Esophagus squamous epithelium (tissue), 5 donors: ENCODE measurements around the gene AGT. TPM values are rescaled to one million over a fixed set of nuclear protein-coding genes. Genes with fewer than 3 reads are reported as not detected.

Experiments
- DNase-seq: peaks from one replicate; lab custom pipeline; 2025; lab: John Stamatoyannopoulos, UW
- H3K27ac ChIP-seq, 4 donors: fragments of 200-600 bp; sonication (generic); one replicate each; pipeline ENCODE4 v1.5.1; 2016 to 2019; ENCODE audit warnings: mild to moderate bottlenecking in 1 of 4
- H3K27me3 ChIP-seq, 4 donors: fragments of 200-600 bp; sonication (generic); 1 replicate in 3 of 4; 2 replicates in 1 of 4; pipeline versions ENCODE4 v1.5.1 to v1.6.0; 2017 to 2021; ENCODE audit warnings: antibody characterized with exemption in 1 of 4
- H3K36me3 ChIP-seq, 3 donors: fragments of 200-600 bp; sonication (generic); one replicate each; pipeline ENCODE4 v1.5.1; 2016 to 2019
- H3K4me1 ChIP-seq, 3 donors: fragments of 200-600 bp; sonication (generic); one replicate each; pipeline ENCODE4 v1.5.1; 2017 to 2019
- H3K4me3 ChIP-seq, 4 donors: fragments of 200-600 bp; sonication (generic); 1 replicate in 3 of 4; 2 replicates in 1 of 4; pipeline ENCODE4 v1.5.1; 2016 to 2019; ENCODE audit warnings: mild to moderate bottlenecking in 2 of 4, moderate library complexity in 1 of 4
- H3K9me3 ChIP-seq, 3 donors: fragments of 200-600 bp; sonication (generic); one replicate each; pipeline ENCODE4 v1.5.1; 2016 to 2019
- CTCF ChIP-seq, 6 experiments: fragments of 450-650 bp in 4 of 6; fragments of 200-600 bp in 2 of 6; sonication (generic) in 2 of 6; IDR thresholded peaks; one replicate each; pipeline ENCODE4 v1.5.1; 2016 to 2019; ENCODE audit warnings: antibody characterized with exemption in 6 of 6, mild to moderate bottlenecking in 4 of 6, moderate library complexity in 4 of 6
- POLR2A ChIP-seq, 4 donors: fragments of 450-650 bp; IDR thresholded peaks; one replicate each; pipeline ENCODE4 v1.6.1; 2017; ENCODE audit warnings: antibody characterized with exemption in 4 of 4, mild to moderate bottlenecking in 4 of 4, moderate library complexity in 3 of 4
- WGBS, 2 donors: methylation state at CpG; one replicate each; pipeline ENCODE4 v1.1.5; 2018; 5-methylcytosine and 5-hydroxymethylcytosine counted together
- intact Hi-C: fragments of 100-400 bp; cut with DNase I; formaldehyde crosslinking; loops from one replicate; pipeline ENCODE4 v1.15.0; 2022
- total RNA-seq, 4 donors: library from RNA; depleted of rRNA; stranded (reverse); fragments of >200 nt; gene quantifications; one replicate each; pipeline ENCODE4 v1.1.0, GENCODE V29; 2016
- donor health status: DM: yes; HTN: yes; CAD: no.

Gene AGT
- total RNA-seq, 4 donors from 2014 or later: 0.21 to 0.95 (median 0.40) TPM; not detected in 1

DNA sequence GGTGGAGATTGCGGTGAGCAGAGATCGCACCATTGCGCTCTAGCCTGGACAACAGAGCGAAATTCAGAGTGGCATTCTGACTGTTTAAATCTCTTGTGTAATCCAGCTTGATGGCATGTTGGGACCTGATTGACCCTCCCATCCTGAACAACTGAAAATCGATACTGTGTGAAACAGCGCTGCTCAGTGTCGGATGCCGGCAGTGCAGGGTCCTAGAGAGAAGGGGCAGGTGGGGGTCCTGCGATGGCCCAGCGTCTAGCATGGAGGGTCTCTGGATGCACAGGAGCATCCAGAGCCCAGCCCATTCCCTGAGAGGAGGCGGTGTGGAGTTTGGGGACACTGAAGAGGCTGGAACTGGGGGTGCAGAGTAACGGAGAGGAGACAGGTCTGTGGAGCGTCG lies 15.8 kb downstream of the AGT start:
- Histone ChIP-seq H3K4me3 (no peak overlapping the region), H3K27ac (no peak overlapping the region), H3K36me3 (peaks cover 0 to 18% (median 0%) of the 10 kb centered on the region in 3 donors), H3K27me3 (no peaks in the 10 kb centered on the region), H3K4me1 (no peaks in the 10 kb centered on the region), H3K9me3 (no peaks in the 10 kb centered on the region)
- no peak for TF ChIP-seq CTCF (IDR thresholded peaks at IDR 0.05)
- TF ChIP-seq POLR2A (IDR thresholded peaks at IDR 0.05): no peak
- intact Hi-C loops: no loop called here
- DNase-seq: no peak
- 85 to 86% methylated on average over 8 to 12 of the region's 14 CpGs for WGBS, 2 donors

DNA sequence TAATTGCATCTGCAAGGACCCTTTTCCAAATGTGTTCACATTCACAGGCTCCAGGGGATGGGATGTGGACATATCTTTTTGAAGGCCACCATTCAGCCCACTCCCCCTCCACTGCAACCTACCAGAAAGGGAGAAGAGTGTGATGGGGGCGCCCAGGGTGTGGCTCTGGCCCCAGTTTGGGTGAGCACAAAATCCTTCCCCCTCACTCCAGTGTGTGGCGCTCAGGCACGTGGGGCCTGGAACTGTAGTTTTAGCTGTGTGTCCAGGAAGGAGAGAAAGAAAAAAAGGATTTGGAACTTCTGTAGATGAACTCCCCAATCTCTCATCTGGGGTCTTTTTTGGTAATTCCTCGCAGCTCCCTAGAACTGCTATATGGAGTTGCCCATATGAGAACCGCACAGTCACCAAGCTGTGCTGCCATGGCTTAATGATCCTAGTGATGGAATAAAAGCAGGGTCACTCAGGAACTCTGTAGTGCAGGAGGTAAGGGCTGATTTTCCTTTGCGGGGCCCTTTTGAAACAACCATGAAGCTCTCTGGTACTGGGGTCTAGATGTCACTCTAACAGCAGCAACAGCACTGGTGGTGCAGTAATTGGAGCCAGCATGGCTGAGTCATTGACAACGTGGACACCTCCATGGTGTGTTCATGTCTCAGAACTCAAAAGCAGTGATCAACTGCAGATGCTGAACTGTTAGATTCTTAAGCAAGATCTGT lies 17.0 kb downstream of the AGT start:
- TF ChIP-seq CTCF (IDR thresholded peaks at IDR 0.05) (no peak), POLR2A (IDR thresholded peaks at IDR 0.05) (no peak)
- H3K27me3 ChIP-seq: no peaks in the 10 kb centered on the region
- DNase-seq: no peak
- no peak overlapping the region for H3K4me3 ChIP-seq
- peaks cover 0 to 31% (median 0%) of the 10 kb centered on the region in 3 donors for H3K36me3 ChIP-seq
- H3K4me1 ChIP-seq: no peaks in the 10 kb centered on the region
- no peaks in the 10 kb centered on the region for H3K9me3 ChIP-seq
- no peak overlapping the region for H3K27ac ChIP-seq
- 67 to 83% methylated on average over 6 to 7 of the region's 7 CpGs for WGBS, 2 donors
- intact Hi-C loops: no loop called here

DNA sequence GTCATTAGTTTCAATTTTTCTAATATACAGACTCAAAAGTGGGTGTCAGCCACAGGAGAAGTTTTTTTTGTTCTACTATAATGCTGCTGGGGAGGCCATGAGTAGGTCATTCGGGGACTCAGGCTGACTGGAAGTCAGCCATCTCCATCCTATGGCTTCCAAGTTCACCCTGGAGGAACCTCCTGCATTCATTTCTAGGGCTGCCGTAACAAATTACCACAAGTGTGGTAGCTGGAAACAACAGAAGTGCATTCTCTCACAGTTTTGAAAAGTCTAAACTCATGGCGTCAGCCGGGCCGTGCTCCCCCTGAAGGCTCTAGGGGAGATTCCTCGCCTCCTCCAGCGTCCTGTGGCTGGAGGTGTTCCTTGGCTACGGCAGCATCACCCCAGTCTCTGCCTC lies 17.7 kb downstream of the AGT start:
- H3K4me1 ChIP-seq: no peaks in the 10 kb centered on the region
- H3K27ac ChIP-seq: no peak overlapping the region
- H3K4me3 ChIP-seq: no peak overlapping the region
- TF ChIP-seq POLR2A (IDR thresholded peaks at IDR 0.05): no peak
- intact Hi-C loops: no loop called here
- WGBS, 2 donors: 81 to 87% methylated on average over 8 of the region's 8 CpGs
- no peaks in the 10 kb centered on the region for H3K9me3 ChIP-seq
- no peak for DNase-seq
- H3K36me3 ChIP-seq: peaks cover 6 to 37% (median 6%) of the 10 kb centered on the region in 3 donors
- no peaks in the 10 kb centered on the region for H3K27me3 ChIP-seq

GRCh38 chr1:230694991-230695390 lies 18.9 kb downstream of the AGT start:
- TF ChIP-seq POLR2A (IDR thresholded peaks at IDR 0.05): no peak
- Histone ChIP-seq H3K36me3 (peaks cover 9 to 50% (median 11%) of the 10 kb centered on the region in 3 donors), H3K27ac (no peak overlapping the region), H3K4me3 (no peak overlapping the region), H3K27me3 (no peaks in the 10 kb centered on the region), H3K4me1 (no peaks in the 10 kb centered on the region), H3K9me3 (no peaks in the 10 kb centered on the region)
- WGBS, 2 donors: 36 to 40% methylated on average over 2 to 3 of the region's 4 CpGs
- DNase-seq: no peak
- intact Hi-C loops: no loop called here

- no peak overlapping the region for H3K4me3 ChIP-seq
- 88 to 100% methylated on average over 2 to 3 of the region's 4 CpGs for WGBS, 2 donors
- intact Hi-C loops: no loop called here
- no peaks in the 10 kb centered on the region for H3K4me1 ChIP-seq
- peaks cover 12 to 55% (median 16%) of the 10 kb centered on the region in 3 donors for H3K36me3 ChIP-seq
- no peak for TF ChIP-seq CTCF (IDR thresholded peaks at IDR 0.05)
- no peak for TF ChIP-seq POLR2A (IDR thresholded peaks at IDR 0.05)
- H3K9me3 ChIP-seq: no peaks in the 10 kb centered on the region
- no peaks in the 10 kb centered on the region for H3K27me3 ChIP-seq
- no peak overlapping the region for H3K27ac ChIP-seq
- DNase-seq: no peak
Observed at GRCh38 chr1:230694464-230694863, 19.5 kb downstream of the AGT start.

DNA sequence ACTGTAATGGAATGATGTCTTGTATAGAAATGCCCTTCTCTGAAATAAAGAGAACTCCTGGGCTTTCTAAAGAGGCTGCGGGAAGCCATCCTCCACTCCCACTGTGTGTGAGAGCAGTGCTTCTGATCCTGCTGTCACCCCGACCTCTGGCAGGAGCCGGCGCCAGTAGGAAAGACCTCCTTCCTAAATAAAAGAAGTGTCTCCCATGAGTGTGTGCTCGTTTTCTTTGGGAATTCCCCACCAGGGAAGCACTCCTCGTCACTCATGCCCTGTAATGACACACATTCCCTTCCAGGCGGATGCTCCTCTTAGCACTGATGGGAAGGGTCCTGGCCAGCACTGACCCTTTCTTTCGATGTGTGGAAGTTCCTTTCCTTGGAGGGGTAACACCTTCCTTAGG lies 20.1 kb downstream of the AGT start:
- WGBS, 2 donors: 79 to 85% methylated on average over 7 of the region's 8 CpGs
- H3K27ac ChIP-seq: no peak overlapping the region
- TF ChIP-seq CTCF (IDR thresholded peaks at IDR 0.05) (no peak), POLR2A (IDR thresholded peaks at IDR 0.05) (no peak)
- no peak for DNase-seq
- intact Hi-C loops: no loop called here
- H3K9me3 ChIP-seq: no peaks in the 10 kb centered on the region
- peaks cover 12 to 62% (median 19%) of the 10 kb centered on the region in 3 donors for H3K36me3 ChIP-seq
- H3K27me3 ChIP-seq: no peaks in the 10 kb centered on the region
- H3K4me1 ChIP-seq: no peaks in the 10 kb centered on the region
- H3K4me3 ChIP-seq: no peak overlapping the region
